ENCODE measurements around the gene GCGR.

GRCh38 chr17:81819708-81820107 lies 15.8 kb downstream of the GCGR start:
- TF ChIP-seq CTCF (conservative IDR thresholded peaks at IDR 0.05; ENCODE audit: low read depth in 2 of 2) (no peak), REST (IDR thresholded peaks at IDR 0.05; ENCODE audit: unreplicated experiment) (no peak), POLR2AphosphoS5 (IDR thresholded peaks at IDR 0.05; ENCODE audit: low read depth) (no peak), JUNB (IDR thresholded peaks at IDR 0.05; ENCODE audit: unreplicated experiment) (no peak), EZH2phosphoT487 (IDR thresholded peaks at IDR 0.05; ENCODE audit: unreplicated experiment) (no peak), ZNF331 (CRISPR knock-in tag; IDR thresholded peaks at IDR 0.05; ENCODE audit: low read depth) (no peak), EZH2 (IDR thresholded peaks at IDR 0.05; ENCODE audit: low read depth, unreplicated experiment) (no peak), CREB1 (CRISPR knock-in tag; IDR thresholded peaks at IDR 0.05; ENCODE audit: low read depth) (no peak), ZNF462 (CRISPR knock-in tag; IDR thresholded peaks at IDR 0.05) (no peak), NANOG (IDR thresholded peaks at IDR 0.05; ENCODE audit: borderline replicate concordance) (no peak), STAT1 (IDR thresholded peaks at IDR 0.05; ENCODE audit: unreplicated experiment) (no peak), ZNF114 (CRISPR knock-in tag; IDR thresholded peaks at IDR 0.05) (no peak), ETS1 (IDR thresholded peaks at IDR 0.05) (no peak)

All from GM23338 (cell line).